Smooth muscle cell (in vitro differentiated cells): ENCODE measurements around the gene ZNRF4. TPM values are rescaled to one million over a fixed set of nuclear protein-coding genes. Genes with fewer than 3 reads are reported as not detected.

Source experiments
- DNase-seq: peaks from one replicate; lab custom pipeline; 2025; ENCODE audit not compliant: unreplicated experiment; lab: John Stamatoyannopoulos, UW
- H2AFZ ChIP-seq: fragments of 200-600 bp; sonication (generic); 2 replicates; pipeline ENCODE4 v1.6.0; 2016; ENCODE audit warnings: antibody characterized with exemption, low read depth, mild to moderate bottlenecking
- H3F3A ChIP-seq: fragments of 200-600 bp; sonication (generic); 2 replicates; pipeline ENCODE4 v1.6.0; 2017; ENCODE audit warnings: antibody characterized with exemption, low read depth
- H3K27ac ChIP-seq: fragments of 200-600 bp; sonication (generic); 2 replicates; pipeline ENCODE4 v1.5.1; 2016; ENCODE audit warnings: low read depth, mild to moderate bottlenecking
- H3K27me3 ChIP-seq: fragments of 200-600 bp; sonication (generic); 2 replicates; pipeline ENCODE4 v1.6.1; 2016; ENCODE audit warnings: low read depth, mild to moderate bottlenecking
- H3K36me3 ChIP-seq: fragments of 200-600 bp; sonication (generic); 2 replicates; pipeline ENCODE4 v1.5.1; 2016; ENCODE audit warnings: low read depth
- H3K4me1 ChIP-seq: fragments of 200-600 bp; sonication (generic); 2 replicates; pipeline ENCODE4 v1.5.1; 2016; ENCODE audit warnings: low read depth
- H3K4me2 ChIP-seq: fragments of 200-600 bp; sonication (generic); 2 replicates; pipeline ENCODE4 v1.6.0; 2016; ENCODE audit warnings: mild to moderate bottlenecking
- H3K4me3 ChIP-seq: fragments of 200-600 bp; sonication (generic); 2 replicates; pipeline ENCODE4 v1.5.1; 2016; ENCODE audit warnings: mild to moderate bottlenecking
- H3K79me2 ChIP-seq: fragments of 200-600 bp; sonication (generic); 2 replicates; pipeline ENCODE4 v1.6.0; 2016; ENCODE audit warnings: low read depth, mild to moderate bottlenecking
- H3K9ac ChIP-seq: fragments of 200-600 bp; sonication (generic); 2 replicates; pipeline ENCODE4 v1.6.0; 2016; ENCODE audit warnings: low read depth
- H3K9me3 ChIP-seq: fragments of 200-600 bp; sonication (generic); replicated peaks from 2 replicates; pipeline ENCODE4 v1.5.1; 2016; ENCODE audit warnings: low read depth
- H4K20me1 ChIP-seq: fragments of 200-600 bp; sonication (generic); 2 replicates; pipeline ENCODE4 v1.6.0; 2016; ENCODE audit warnings: low read depth
- CTCF ChIP-seq: fragments of 200-600 bp; sonication (generic); IDR thresholded peaks from 2 replicates; pipeline ENCODE4 v1.5.1; 2017; ENCODE audit warnings: borderline replicate concordance, mild to moderate bottlenecking, antibody characterized with exemption; ENCODE audit not compliant: insufficient read depth, poor library complexity, severe bottlenecking
- WGBS: methylation state at CpG from one replicate; pipeline ENCODE4 v1.1.7; 2016; ENCODE audit warnings: low lambda C conversion rate; 5-methylcytosine and 5-hydroxymethylcytosine counted together
- polyA plus RNA-seq: library from polyadenylated mRNA; unstranded; fragments of >200 nt; fragmentation: Nextera tagmentation; extraction: Ambion mirVana; gene quantifications from 2 replicates; pipeline ENCODE4 v1.2.1, GENCODE V29; 2016
- total RNA-seq: library from RNA; depleted of rRNA; stranded (reverse); fragments of >200 nt; gene quantifications from 2 replicates; pipeline ENCODE4 v1.2.3, GENCODE V29; 2014

ZNRF4 gene
- total and polyA plus RNA-seq, 2 experiments from 2014 or later: not detected

GRCh38 chr19:5445561-5446055 is 9.6 kb upstream of the ZNRF4 start:
- Histone ChIP-seq H3K27me3 (no peaks in the 10 kb centered on the region), H3K4me1 (no peaks in the 10 kb centered on the region), H3K36me3 (no peaks in the 10 kb centered on the region), H3F3A (no peaks in the 10 kb centered on the region), H3K27ac (no peak overlapping the region), H2AFZ (no peak overlapping the region), H4K20me1 (no peaks in the 10 kb centered on the region), H3K4me2 (no peak overlapping the region), H3K4me3 (no peak overlapping the region), H3K9me3 (no peaks in the 10 kb centered on the region), H3K9ac (no peak overlapping the region), H3K79me2 (no peaks in the 10 kb centered on the region)
- TF ChIP-seq CTCF: no peak
- no peak for DNase-seq
- WGBS: 60% methylated on average over 5 of the region's 5 CpGs

GRCh38 chr19:5447700-5448311 is 7.4 kb upstream of the ZNRF4 start:
- no peaks in the 10 kb centered on the region for H4K20me1 ChIP-seq
- TF ChIP-seq CTCF: no peak
- no peak for DNase-seq

GRCh38 chr19:5448374-5448773 is 6.8 kb upstream of the ZNRF4 start:
- no peak for DNase-seq
- no peak overlapping the region for H3K9ac ChIP-seq
- TF ChIP-seq CTCF: no peak
- no peaks in the 10 kb centered on the region for H3K4me1 ChIP-seq
- no peak overlapping the region for H3K27ac ChIP-seq
- no peak overlapping the region for H3K4me2 ChIP-seq
- 83% methylated on average over 15 of the region's 15 CpGs for WGBS
- H3K36me3 ChIP-seq: no peaks in the 10 kb centered on the region
- no peaks in the 10 kb centered on the region for H3K79me2 ChIP-seq
- no peaks in the 10 kb centered on the region for H4K20me1 ChIP-seq
- no peak overlapping the region for H2AFZ ChIP-seq
- no peaks in the 10 kb centered on the region for H3F3A ChIP-seq
- no peaks in the 10 kb centered on the region for H3K9me3 ChIP-seq
- no peaks in the 10 kb centered on the region for H3K27me3 ChIP-seq
- no peak overlapping the region for H3K4me3 ChIP-seq

More at GRCh38 chr19:5447700-5448311, 7.4 kb upstream of the ZNRF4 start:
- H3K79me2 ChIP-seq: no peaks in the 10 kb centered on the region
- 67% methylated on average over 15 of the region's 15 CpGs for WGBS
- no peak overlapping the region for H3K27ac ChIP-seq
- no peak overlapping the region for H3K4me2 ChIP-seq
- H2AFZ ChIP-seq: no peak overlapping the region
- no peaks in the 10 kb centered on the region for H3F3A ChIP-seq
- H3K9ac ChIP-seq: no peak overlapping the region
- no peaks in the 10 kb centered on the region for H3K9me3 ChIP-seq
- no peaks in the 10 kb centered on the region for H3K36me3 ChIP-seq
- H3K27me3 ChIP-seq: no peaks in the 10 kb centered on the region
- H3K4me3 ChIP-seq: no peak overlapping the region
- no peaks in the 10 kb centered on the region for H3K4me1 ChIP-seq

- Histone ChIP-seq H3K9me3 (no peaks in the 10 kb centered on the region), H4K20me1 (no peaks in the 10 kb centered on the region), H3F3A (no peaks in the 10 kb centered on the region), H2AFZ (no peak overlapping the region), H3K4me1 (no peaks in the 10 kb centered on the region), H3K27me3 (no peaks in the 10 kb centered on the region), H3K9ac (no peak overlapping the region), H3K36me3 (no peaks in the 10 kb centered on the region), H3K4me2 (no peak overlapping the region), H3K4me3 (no peak overlapping the region), H3K79me2 (no peaks in the 10 kb centered on the region), H3K27ac (no peak overlapping the region)
- 77% methylated on average over 8 of the region's 9 CpGs for WGBS
- no peak for TF ChIP-seq CTCF
- no peak for DNase-seq
Measured at GRCh38 chr19:5450482-5451126, 4.6 kb upstream of the ZNRF4 start.
